ENCODE data around the gene ADGRD1.

The ADGRD1 gene

GRCh38 chr12:131007031-131007739, 53.5 kb downstream of the ADGRD1 start:
- POLR2A ChIA-PET, result no interaction called here
- TF ChIP-seq CTCF (IDR thresholded peaks at IDR 0.05; ENCODE audit: insufficient read depth, low read length, missing control alignments), result no peak
- CTCF ChIA-PET, result no interaction called here

GRCh38 chr12:131007740-131008117, 54.0 kb downstream of the ADGRD1 start:
- no peak for DNase-seq (ENCODE audit: low read depth, low spot score)
- no peak overlapping the region for H3K4me3 ChIP-seq (ENCODE audit: low read depth, low read length)
- ChIA-PET CTCF (no interaction called here), POLR2A (no interaction called here)
- no peak for TF ChIP-seq CTCF (IDR thresholded peaks at IDR 0.05; ENCODE audit: insufficient read depth, low read length, missing control alignments)

More at GRCh38 chr12:131007031-131007739, 53.5 kb downstream of the ADGRD1 start:
- H3K4me3 ChIP-seq (ENCODE audit: low read depth, low read length), result no peak overlapping the region
- DNase-seq (ENCODE audit: low read depth, low spot score), result no peak

- ChIA-PET POLR2A (no interaction called here), CTCF (no interaction called here)
- no peak for DNase-seq (ENCODE audit: low read depth, low spot score)
- no peak overlapping the region for H3K4me3 ChIP-seq (ENCODE audit: low read depth, low read length)
- no peak for TF ChIP-seq CTCF (IDR thresholded peaks at IDR 0.05; ENCODE audit: insufficient read depth, low read length, missing control alignments)
Observed at GRCh38 chr12:131008131-131008912, 54.6 kb downstream of the ADGRD1 start.

GRCh38 chr12:131008913-131009270, 55.2 kb downstream of the ADGRD1 start:
- ChIA-PET CTCF (no interaction called here), POLR2A (no interaction called here)
- DNase-seq (ENCODE audit: low read depth, low spot score), result no peak
- H3K4me3 ChIP-seq (ENCODE audit: low read depth, low read length), result no peak overlapping the region
- no peak for TF ChIP-seq CTCF (IDR thresholded peaks at IDR 0.05; ENCODE audit: insufficient read depth, low read length, missing control alignments)

GRCh38 chr12:131009595-131010395, 56.1 kb downstream of the ADGRD1 start:
- ChIA-PET CTCF (no interaction called here), POLR2A (no interaction called here)

More at GRCh38 chr12:131009595-131010395, 56.1 kb downstream of the ADGRD1 start:
- no peak for TF ChIP-seq CTCF (IDR thresholded peaks at IDR 0.05; ENCODE audit: insufficient read depth, low read length, missing control alignments)
- no peak for DNase-seq (ENCODE audit: low read depth, low spot score)
- no peak overlapping the region for H3K4me3 ChIP-seq (ENCODE audit: low read depth, low read length)

Data from AG04449 (cell line).